Type B pancreatic cell (in vitro differentiated cells): Measurements from ENCODE around the gene LRRC58. TPM values are rescaled to one million over a fixed set of nuclear protein-coding genes. Genes with fewer than 3 reads are reported as not detected.
"Not testable (repeated sequence)": the region's sequence is repeated elsewhere in the genome, so short reads cannot be mapped to it uniquely, and the experiment has no call there.

ENCODE experiments used
- DNase-seq: peaks from one replicate; pipeline ENCODE4 v3.0.0; 2021; ENCODE audit warnings: mixed read lengths; ENCODE audit not compliant: unreplicated experiment; ENCODE audit errors: extremely low spot score
- H3K27ac Mint-ChIP-seq: 2 replicates; pipeline ENCODE4 v1.8.0; 2021; ENCODE audit warnings: mild to moderate bottlenecking, mixed read lengths
- H3K27me3 Mint-ChIP-seq: 2 replicates; pipeline ENCODE4 v1.8.0; 2021; ENCODE audit warnings: mixed read lengths
- H3K36me3 Mint-ChIP-seq: 2 replicates; pipeline ENCODE4 v1.8.0; 2021; ENCODE audit warnings: mixed read lengths
- H3K4me1 Mint-ChIP-seq: one replicate; pipeline ENCODE4 v1.8.0; 2021; ENCODE audit warnings: mixed read lengths; ENCODE audit not compliant: unreplicated experiment
- H3K4me3 Mint-ChIP-seq: 2 replicates; pipeline ENCODE4 v1.8.0; 2021; ENCODE audit warnings: mild to moderate bottlenecking, mixed read lengths
- H3K9me3 Mint-ChIP-seq: 2 replicates; pipeline ENCODE4 v1.8.0; 2021; ENCODE audit warnings: mixed read lengths
- CTCF ChIP-seq: fragments of 200-600 bp; sonication (generic); conservative IDR thresholded peaks from 2 replicates; pipeline ENCODE4 v1.5.0; 2021; ENCODE audit warnings: antibody characterized with exemption, mild to moderate bottlenecking
- total RNA-seq: library from RNA; stranded (reverse); gene quantifications from 2 replicates; pipeline ENCODE4 v1.2.1, GENCODE V29; 2021; ENCODE audit warnings: low replicate concordance

Gene LRRC58
- total RNA-seq, 1 donor from 2014 or later = 19.9 TPM

GRCh38 chr3:120339362-120339761, 9.8 kb downstream of the LRRC58 start:
- no peak for DNase-seq
- TF ChIP-seq CTCF = no peak
- no peak overlapping the region for H3K4me3 Mint-ChIP-seq
- H3K36me3 Mint-ChIP-seq = peaks cover 44% of the 10 kb centered on the region
- H3K4me1 Mint-ChIP-seq = no peaks in the 10 kb centered on the region
- no peaks in the 10 kb centered on the region for H3K27me3 Mint-ChIP-seq
- no peak overlapping the region for H3K27ac Mint-ChIP-seq
- peaks cover 6% of the 10 kb centered on the region for H3K9me3 Mint-ChIP-seq

- TF ChIP-seq CTCF = no peak
Observed at GRCh38 chr3:120338517-120338916, 10.6 kb downstream of the LRRC58 start.

GRCh38 chr3:120332646-120333045, 16.5 kb downstream of the LRRC58 start:
- no peaks in the 10 kb centered on the region for H3K27me3 Mint-ChIP-seq
- H3K9me3 Mint-ChIP-seq = no peaks in the 10 kb centered on the region
- H3K27ac Mint-ChIP-seq = no peak overlapping the region
- DNase-seq = no peak
- peaks cover 28% of the 10 kb centered on the region for H3K36me3 Mint-ChIP-seq
- peaks cover 9% of the 10 kb centered on the region for H3K4me1 Mint-ChIP-seq
- no peak overlapping the region for H3K4me3 Mint-ChIP-seq
- TF ChIP-seq CTCF = no peak

More at GRCh38 chr3:120338517-120338916, 10.6 kb downstream of the LRRC58 start:
- no peak for DNase-seq
- Mint-ChIP-seq H3K36me3 (peaks cover 47% of the 10 kb centered on the region), H3K27me3 (no peaks in the 10 kb centered on the region), H3K4me3 (no peak overlapping the region), H3K9me3 (peaks cover 6% of the 10 kb centered on the region), H3K4me1 (peaks cover 3% of the 10 kb centered on the region), H3K27ac (no peak overlapping the region)

- no peak for TF ChIP-seq CTCF
- Mint-ChIP-seq H3K4me1 (peaks cover 9% of the 10 kb centered on the region), H3K27ac (no peak overlapping the region), H3K36me3 (peaks cover 36% of the 10 kb centered on the region), H3K27me3 (no peaks in the 10 kb centered on the region), H3K4me3 (no peak overlapping the region), H3K9me3 (no peaks in the 10 kb centered on the region)
- DNase-seq = no peak
Observed at GRCh38 chr3:120331076-120331475, 18.1 kb downstream of the LRRC58 start.

- no peaks in the 10 kb centered on the region for H3K9me3 Mint-ChIP-seq
- TF ChIP-seq CTCF = no peak
- no peak for DNase-seq
- peaks cover 26% of the 10 kb centered on the region for H3K36me3 Mint-ChIP-seq
- no peak overlapping the region for H3K27ac Mint-ChIP-seq
- H3K4me3 Mint-ChIP-seq = no peak overlapping the region
- no peaks in the 10 kb centered on the region for H3K27me3 Mint-ChIP-seq
- H3K4me1 Mint-ChIP-seq = no peaks in the 10 kb centered on the region
Observed at GRCh38 chr3:120326784-120327183, 22.4 kb downstream of the LRRC58 start.

- no peaks in the 10 kb centered on the region for H3K27me3 Mint-ChIP-seq
- TF ChIP-seq CTCF = no peak
- peaks cover 22% of the 10 kb centered on the region for H3K36me3 Mint-ChIP-seq
- H3K9me3 Mint-ChIP-seq = no peaks in the 10 kb centered on the region
- H3K27ac Mint-ChIP-seq = no peak overlapping the region
- no peak overlapping the region for H3K4me3 Mint-ChIP-seq
- H3K4me1 Mint-ChIP-seq = no peaks in the 10 kb centered on the region
- no peak for DNase-seq
Observed at GRCh38 chr3:120324190-120324589, 25.0 kb downstream of the LRRC58 start.

- H3K4me1 Mint-ChIP-seq, DNase-seq, H3K4me3 Mint-ChIP-seq, H3K27me3 Mint-ChIP-seq, H3K27ac Mint-ChIP-seq, H3K9me3 Mint-ChIP-seq: not testable (repeated sequence)
- H3K36me3 Mint-ChIP-seq = peaks cover 22% of the 10 kb centered on the region
Observed at GRCh38 chr3:120323761-120324160, 25.4 kb downstream of the LRRC58 start.
